Measurements from ENCODE around the gene NOVA1.

The NOVA1 gene

GRCh38 chr14:26454105-26454504, 143.7 kb downstream of the NOVA1 start:
- no peak overlapping the region for H3K27ac ChIP-seq
- no peak overlapping the region for H3K4me3 ChIP-seq
- no peak for TF ChIP-seq CTCF (IDR thresholded peaks at IDR 0.05)
- no peak for DNase-seq (ENCODE audit: low spot score)

DNA sequence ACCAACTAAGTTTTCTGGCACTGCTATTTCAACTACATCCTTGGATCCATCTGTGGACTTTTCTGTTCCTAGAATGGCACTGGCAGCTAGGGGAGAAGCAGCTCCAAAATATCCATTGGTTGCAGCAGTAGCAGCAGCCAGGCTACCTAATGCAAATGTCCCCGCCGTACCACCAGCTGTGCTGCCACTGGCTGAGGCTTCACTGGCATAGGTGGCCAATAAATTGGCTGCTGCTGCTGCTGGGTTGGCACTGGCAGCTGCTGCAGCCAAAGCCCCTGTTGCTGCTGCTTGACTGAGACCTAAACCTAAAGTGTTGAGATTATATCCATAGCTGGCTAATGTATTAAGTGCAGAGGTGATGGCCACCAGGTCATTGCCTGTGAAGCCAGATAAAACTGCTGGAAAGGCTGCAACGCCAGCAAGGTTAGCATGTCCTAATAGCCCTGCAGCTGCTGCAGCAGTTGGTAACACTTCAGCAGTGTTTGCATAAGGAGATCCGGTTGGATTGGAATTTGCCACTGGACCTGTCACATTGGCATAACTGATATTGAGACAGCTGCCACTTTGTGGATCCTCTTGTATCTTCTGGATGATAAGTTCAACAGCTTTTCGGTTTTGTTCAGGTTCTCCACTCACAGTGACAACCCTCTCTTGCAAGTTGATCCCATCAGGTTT, 149.5 kb downstream of the NOVA1 start:
- Histone ChIP-seq H3K27ac (no peak overlapping the region), H3K4me3 (no peak overlapping the region)
- no peak for TF ChIP-seq CTCF (IDR thresholded peaks at IDR 0.05)
- no peak for DNase-seq (ENCODE audit: low spot score)

GRCh38 chr14:26444822-26445221, 153.0 kb downstream of the NOVA1 start:
- H3K4me3 ChIP-seq = no peak overlapping the region
- DNase-seq (ENCODE audit: low spot score) = no peak
- TF ChIP-seq CTCF (IDR thresholded peaks at IDR 0.05) = no peak
- no peak overlapping the region for H3K27ac ChIP-seq

DNA sequence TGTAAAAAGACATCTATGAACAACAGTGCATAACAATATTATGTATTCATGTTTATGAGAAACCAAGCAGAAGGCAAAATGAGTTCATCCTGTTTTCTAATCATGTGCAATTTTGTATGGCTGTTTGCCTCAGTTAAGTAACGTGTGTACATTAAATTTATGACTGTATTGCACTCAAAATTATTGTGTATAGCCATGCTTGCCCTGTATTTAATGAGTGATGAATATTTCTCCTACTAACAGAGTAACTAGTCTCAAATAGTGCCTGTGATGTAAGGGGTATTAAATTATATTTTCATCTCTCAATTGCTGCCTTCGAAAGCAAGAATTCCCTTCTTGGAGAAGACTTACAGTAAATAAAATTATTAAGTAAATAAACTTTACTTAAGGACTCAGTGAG, 154.2 kb downstream of the NOVA1 start:
- no peak overlapping the region for H3K27ac ChIP-seq
- no peak for DNase-seq (ENCODE audit: low spot score)

DNA sequence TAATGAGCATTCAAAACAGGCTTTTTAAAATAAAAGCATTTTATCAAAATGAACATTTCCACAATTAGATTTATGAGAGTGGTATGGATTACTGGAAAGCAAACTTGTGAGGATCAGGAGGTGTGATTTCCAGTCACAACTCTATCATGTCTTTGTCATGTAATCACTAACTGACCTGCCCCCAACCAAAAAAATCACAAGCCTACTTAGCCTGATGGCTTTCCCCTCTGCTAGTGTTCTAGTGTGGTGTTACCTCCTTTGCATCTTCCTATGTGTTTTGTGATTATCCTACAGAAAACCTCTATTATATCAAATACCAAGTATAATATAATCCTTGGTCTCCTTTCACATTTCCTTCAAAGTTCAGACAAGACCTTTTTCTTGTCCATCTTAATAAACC, 168.6 kb downstream of the NOVA1 start:
- Histone ChIP-seq H3K27ac (no peak overlapping the region), H3K4me3 (no peak overlapping the region)
- DNase-seq (ENCODE audit: low spot score) = no peak
- no peak for TF ChIP-seq CTCF (IDR thresholded peaks at IDR 0.05)

More for the DNA sequence above, 154.2 kb downstream of the NOVA1 start:
- TF ChIP-seq CTCF (IDR thresholded peaks at IDR 0.05) = no peak
- H3K4me3 ChIP-seq = no peak overlapping the region

DNA sequence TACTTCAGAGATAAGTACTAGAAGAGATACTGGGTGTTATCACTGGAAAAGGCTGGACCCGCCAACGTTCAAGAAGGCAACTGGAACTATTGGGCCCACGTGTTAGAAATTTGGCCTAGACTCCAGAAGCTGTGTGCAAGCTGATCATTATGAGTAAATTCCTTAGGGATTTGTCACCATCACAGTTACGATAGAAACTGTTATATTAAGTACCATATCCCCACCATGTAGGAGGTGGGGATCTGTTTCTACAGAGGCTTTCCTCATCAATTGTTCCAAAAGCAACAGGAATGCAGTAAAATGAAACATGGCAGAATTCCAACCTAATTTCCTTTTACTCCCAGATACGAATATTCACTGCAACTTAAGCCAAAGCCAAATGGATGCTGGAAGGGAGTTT, 170.7 kb downstream of the NOVA1 start:
- no peak overlapping the region for H3K4me3 ChIP-seq
- DNase-seq (ENCODE audit: low spot score) = no peak
- TF ChIP-seq CTCF (IDR thresholded peaks at IDR 0.05) = no peak
- H3K27ac ChIP-seq = no peak overlapping the region

DNA sequence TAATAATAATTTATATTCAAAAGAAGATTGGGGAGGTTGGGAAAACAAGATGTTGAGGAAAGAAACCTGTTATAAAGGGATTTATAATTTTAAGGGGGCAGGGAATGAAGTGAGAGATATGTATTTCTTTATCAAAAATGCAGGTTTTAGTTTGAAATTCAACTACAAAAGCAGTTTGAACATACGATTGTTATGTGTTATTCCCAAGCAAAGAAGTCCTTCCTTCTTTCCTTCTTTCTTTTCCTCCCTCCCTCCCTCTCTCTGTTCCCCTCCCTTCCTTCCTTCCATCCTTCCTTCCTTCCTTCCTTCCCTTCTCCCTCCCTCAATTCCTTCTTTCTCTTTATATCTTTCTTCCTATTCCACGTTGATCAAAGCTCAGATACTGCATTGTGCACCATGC, 173.3 kb downstream of the NOVA1 start:
- no peak overlapping the region for H3K4me3 ChIP-seq
- H3K27ac ChIP-seq = no peak overlapping the region
- TF ChIP-seq CTCF (IDR thresholded peaks at IDR 0.05) = no peak
- DNase-seq (ENCODE audit: low spot score) = no peak

Measured in coronary artery (tissue), 2 donors.